HEK293 (cell line): ENCODE measurements around the gene DOK4.

ENCODE experiments used
- GLI2 ChIP-seq: fragments of 450-650 bp; formaldehyde crosslinking; IDR thresholded peaks from 2 replicates; pipeline ENCODE4; 2017; ENCODE audit warnings: missing biosample characterization, missing genetic modification characterization, low read depth, borderline replicate concordance
- HOXA7 ChIP-seq: sonication (generic); formaldehyde crosslinking; IDR thresholded peaks from 2 replicates; pipeline ENCODE4 v1.8.1; 2022; ENCODE audit warnings: missing genetic modification reagents, borderline replicate concordance
- KLF16 ChIP-seq: fragments of 450-650 bp; formaldehyde crosslinking; IDR thresholded peaks from 2 replicates; pipeline ENCODE4 v1.5.1; 2017; ENCODE audit warnings: missing biosample characterization, missing genetic modification characterization
- SP7 ChIP-seq: fragments of 450-650 bp; formaldehyde crosslinking; IDR thresholded peaks from 2 replicates; pipeline ENCODE4 v1.5.1; 2016; ENCODE audit warnings: missing biosample characterization, missing genetic modification characterization
- WT1 ChIP-seq: fragments of 450-650 bp; formaldehyde crosslinking; IDR thresholded peaks from 2 replicates; pipeline ENCODE4 v1.5.1; 2016; ENCODE audit warnings: missing biosample characterization, missing genetic modification characterization
- ZBTB8A ChIP-seq: fragments of 450-650 bp; formaldehyde crosslinking; IDR thresholded peaks from 2 replicates; pipeline ENCODE4 v1.5.1; 2016; ENCODE audit warnings: missing biosample characterization, missing genetic modification characterization
- ZEB2 ChIP-seq: fragments of 450-650 bp; formaldehyde crosslinking; IDR thresholded peaks from 2 replicates; pipeline ENCODE4 v1.5.1; 2016; ENCODE audit warnings: missing biosample characterization, missing genetic modification characterization
- ZFP37 ChIP-seq: fragments of 450-650 bp; formaldehyde crosslinking; IDR thresholded peaks from 2 replicates; pipeline ENCODE4 v1.5.1; 2016; ENCODE audit warnings: missing biosample characterization, missing genetic modification characterization
- ZFP41 ChIP-seq: fragments of 450-650 bp; formaldehyde crosslinking; IDR thresholded peaks from 2 replicates; pipeline ENCODE4 v1.5.1; 2016; ENCODE audit warnings: missing biosample characterization, missing genetic modification characterization, borderline replicate concordance
- ZNF132 ChIP-seq: fragments of 450-650 bp; formaldehyde crosslinking; IDR thresholded peaks from 2 replicates; pipeline ENCODE4 v1.5.1; 2017; ENCODE audit warnings: missing biosample characterization, missing genetic modification characterization, borderline replicate concordance
- ZNF140 ChIP-seq: fragments of 450-650 bp; formaldehyde crosslinking; IDR thresholded peaks from 2 replicates; pipeline ENCODE4 v1.5.1; 2016; ENCODE audit warnings: missing biosample characterization, missing genetic modification characterization
- ZNF239 ChIP-seq: fragments of 450-650 bp; formaldehyde crosslinking; IDR thresholded peaks from 2 replicates; pipeline ENCODE4 v1.5.1; 2016; ENCODE audit warnings: missing biosample characterization, missing genetic modification characterization
- ZNF529 ChIP-seq: fragments of 450-650 bp; formaldehyde crosslinking; IDR thresholded peaks from 2 replicates; pipeline ENCODE4 v1.5.1; 2017; ENCODE audit warnings: missing genetic modification characterization, missing biosample characterization; ENCODE audit not compliant: insufficient replicate concordance
- ZNF530 ChIP-seq: fragments of 450-650 bp; formaldehyde crosslinking; IDR thresholded peaks from 2 replicates; pipeline ENCODE4 v1.5.1; 2016; ENCODE audit warnings: low read depth, missing biosample characterization, missing genetic modification characterization
- ZNF548 ChIP-seq: fragments of 450-650 bp; formaldehyde crosslinking; IDR thresholded peaks from 2 replicates; pipeline ENCODE4 v1.5.1; 2016; ENCODE audit warnings: missing biosample characterization, missing genetic modification characterization
- ZNF549 ChIP-seq: fragments of 450-650 bp; IDR thresholded peaks from 2 replicates; pipeline ENCODE4 v1.5.1; 2018; ENCODE audit warnings: missing biosample characterization, missing genetic modification characterization, mild to moderate bottlenecking, inconsistent platforms, moderate library complexity
- ZNF555 ChIP-seq: fragments of 450-650 bp; formaldehyde crosslinking; conservative IDR thresholded peaks from 2 replicates; pipeline ENCODE4 v1.5.1; 2017; ENCODE audit warnings: missing biosample characterization, mild to moderate bottlenecking, missing genetic modification characterization, inconsistent platforms
- ZNF610 ChIP-seq: fragments of 450-650 bp; formaldehyde crosslinking; IDR thresholded peaks from 2 replicates; pipeline ENCODE4 v1.5.1; 2016; ENCODE audit warnings: missing biosample characterization, missing genetic modification characterization, borderline replicate concordance
- ZNF654 ChIP-seq: fragments of 450-650 bp; formaldehyde crosslinking; IDR thresholded peaks from 2 replicates; pipeline ENCODE4 v1.5.1; 2016; ENCODE audit warnings: low read depth, missing biosample characterization, missing genetic modification characterization
- ZNF664 ChIP-seq: fragments of 450-650 bp; formaldehyde crosslinking; IDR thresholded peaks from 2 replicates; pipeline ENCODE4 v1.5.1; 2016; ENCODE audit warnings: missing biosample characterization, missing genetic modification characterization
- ZNF677 ChIP-seq: fragments of 450-650 bp; IDR thresholded peaks from 2 replicates; pipeline ENCODE4 v1.5.0; 2018; ENCODE audit warnings: missing biosample characterization, mild to moderate bottlenecking, missing genetic modification characterization, moderate library complexity
- ZNF843 ChIP-seq: fragments of 450-650 bp; formaldehyde crosslinking; IDR thresholded peaks from 2 replicates; pipeline ENCODE4 v1.5.1; 2016; ENCODE audit warnings: missing biosample characterization, missing genetic modification characterization
- TF ChIP-seq, protein P1 (sequence below): fragments of 450-650 bp; formaldehyde crosslinking; conservative IDR thresholded peaks from 2 replicates; pipeline ENCODE4 v1.5.1; 2016; ENCODE audit warnings: low read depth, missing biosample characterization, missing genetic modification characterization
- TF ChIP-seq, protein P2 (sequence below): fragments of 450-650 bp; formaldehyde crosslinking; IDR thresholded peaks from 2 replicates; pipeline ENCODE4 v1.5.1; 2017; ENCODE audit warnings: missing biosample characterization, missing genetic modification characterization
- TF ChIP-seq, protein P3 (sequence below): fragments of 450-650 bp; formaldehyde crosslinking; IDR thresholded peaks from 2 replicates; pipeline ENCODE4 v1.5.1; 2016; ENCODE audit warnings: missing biosample characterization, missing genetic modification characterization
- TF ChIP-seq, protein P4 (sequence below): fragments of 450-650 bp; formaldehyde crosslinking; IDR thresholded peaks from 2 replicates; pipeline ENCODE4 v1.5.1; 2016; ENCODE audit warnings: missing biosample characterization, missing genetic modification characterization
- TF ChIP-seq, protein P5 (sequence below): fragments of 450-650 bp; formaldehyde crosslinking; conservative IDR thresholded peaks from 2 replicates; pipeline ENCODE4 v1.5.1; 2016; ENCODE audit warnings: low read depth, missing biosample characterization, missing genetic modification characterization

Gene DOK4

DNA sequence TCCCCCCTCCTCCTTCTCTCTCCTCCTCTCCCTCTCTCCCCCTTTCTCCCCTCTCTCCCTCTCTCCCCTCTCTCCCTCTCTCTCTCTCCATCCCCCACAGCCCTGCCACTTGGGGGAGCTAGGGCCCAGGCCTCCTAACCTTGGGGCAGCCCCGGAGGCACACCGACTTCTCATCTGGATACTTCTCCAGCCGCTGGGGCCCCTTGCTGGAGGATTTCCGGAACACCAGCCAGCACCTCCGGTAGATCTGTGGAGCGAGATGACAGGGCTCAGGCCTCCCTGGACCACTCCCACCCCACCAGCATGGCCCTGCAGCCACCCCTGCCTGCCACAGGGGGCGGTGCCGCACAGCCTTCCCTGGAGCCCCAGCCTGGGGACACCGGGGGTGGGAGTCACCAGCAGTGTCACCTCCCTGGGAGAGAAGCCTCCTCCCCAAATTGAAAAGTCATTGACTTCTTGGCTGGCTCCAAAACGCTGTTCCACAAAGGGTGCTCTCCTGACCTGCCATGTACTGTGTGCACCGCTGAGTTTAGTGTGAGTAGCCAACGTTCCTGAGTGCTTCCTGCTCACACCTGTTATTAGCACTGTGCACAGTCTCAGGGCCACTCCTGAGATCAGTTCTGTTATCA lies 10.5 kb downstream of the DOK4 start (continued):
- TF ChIP-seq ZNF239 (tag by site-specific recombination) (no peak), ZBTB8A (no peak), ZNF843 (tag by site-specific recombination) (no peak), ZEB2 (tag by site-specific recombination) (no peak), ZFP37 (tag by site-specific recombination) (no peak), ZNF549 (tag by site-specific recombination) (no peak), ZNF530 (tag by site-specific recombination) (no peak), ZNF529 (tag by site-specific recombination) (no peak), ZNF548 (no peak), ZNF555 (no peak), KLF16 (tag by site-specific recombination) (0 out of 2 replicates have a peak, but pooled peaks have one; percentile 22), ZNF610 (tag by site-specific recombination) (no peak), WT1 (tag by site-specific recombination) (peak; percentile 81), ZNF140 (tag by site-specific recombination) (no peak), ZNF664 (tag by site-specific recombination) (no peak), ZNF677 (tag by site-specific recombination) (no peak), HOXA7 (CRISPR knock-in tag) (no peak), ZNF654 (tag by site-specific recombination) (no peak), ZFP41 (no peak), SP7 (peak; percentile 60; the same call in 1 of the 2 replicates), GLI2 (tag by site-specific recombination) (no peak), ZNF132 (tag by site-specific recombination) (no peak)
- TF ChIP-seq, protein P1, sequence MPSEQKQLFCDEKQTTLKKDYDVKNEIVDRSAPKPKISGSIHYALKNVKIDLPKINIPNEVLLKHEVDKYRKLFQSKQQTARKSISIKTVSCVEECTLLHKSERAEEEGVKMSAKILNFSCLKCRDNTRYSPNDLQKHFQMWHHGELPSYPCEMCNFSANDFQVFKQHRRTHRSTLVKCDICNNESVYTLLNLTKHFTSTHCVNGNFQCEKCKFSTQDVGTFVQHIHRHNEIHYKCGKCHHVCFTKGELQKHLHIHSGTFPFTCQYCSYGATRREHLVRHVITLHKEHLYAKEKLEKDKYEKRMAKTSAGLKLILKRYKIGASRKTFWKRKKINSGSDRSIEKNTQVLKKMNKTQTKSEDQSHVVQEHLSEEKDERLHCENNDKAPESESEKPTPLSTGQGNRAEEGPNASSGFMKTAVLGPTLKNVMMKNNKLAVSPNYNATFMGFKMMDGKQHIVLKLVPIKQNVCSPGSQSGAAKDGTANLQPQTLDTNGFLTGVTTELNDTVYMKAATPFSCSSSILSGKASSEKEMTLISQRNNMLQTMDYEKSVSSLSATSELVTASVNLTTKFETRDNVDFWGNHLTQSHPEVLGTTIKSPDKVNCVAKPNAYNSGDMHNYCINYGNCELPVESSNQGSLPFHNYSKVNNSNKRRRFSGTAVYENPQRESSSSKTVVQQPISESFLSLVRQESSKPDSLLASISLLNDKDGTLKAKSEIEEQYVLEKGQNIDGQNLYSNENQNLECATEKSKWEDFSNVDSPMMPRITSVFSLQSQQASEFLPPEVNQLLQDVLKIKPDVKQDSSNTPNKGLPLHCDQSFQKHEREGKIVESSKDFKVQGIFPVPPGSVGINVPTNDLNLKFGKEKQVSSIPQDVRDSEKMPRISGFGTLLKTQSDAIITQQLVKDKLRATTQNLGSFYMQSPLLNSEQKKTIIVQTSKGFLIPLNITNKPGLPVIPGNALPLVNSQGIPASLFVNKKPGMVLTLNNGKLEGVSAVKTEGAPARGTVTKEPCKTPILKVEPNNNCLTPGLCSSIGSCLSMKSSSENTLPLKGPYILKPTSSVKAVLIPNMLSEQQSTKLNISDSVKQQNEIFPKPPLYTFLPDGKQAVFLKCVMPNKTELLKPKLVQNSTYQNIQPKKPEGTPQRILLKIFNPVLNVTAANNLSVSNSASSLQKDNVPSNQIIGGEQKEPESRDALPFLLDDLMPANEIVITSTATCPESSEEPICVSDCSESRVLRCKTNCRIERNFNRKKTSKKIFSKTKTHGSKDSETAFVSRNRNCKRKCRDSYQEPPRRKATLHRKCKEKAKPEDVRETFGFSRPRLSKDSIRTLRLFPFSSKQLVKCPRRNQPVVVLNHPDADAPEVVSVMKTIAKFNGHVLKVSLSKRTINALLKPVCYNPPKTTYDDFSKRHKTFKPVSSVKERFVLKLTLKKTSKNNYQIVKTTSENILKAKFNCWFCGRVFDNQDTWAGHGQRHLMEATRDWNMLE (tag by site-specific recombination): no peak
- TF ChIP-seq, protein P2, sequence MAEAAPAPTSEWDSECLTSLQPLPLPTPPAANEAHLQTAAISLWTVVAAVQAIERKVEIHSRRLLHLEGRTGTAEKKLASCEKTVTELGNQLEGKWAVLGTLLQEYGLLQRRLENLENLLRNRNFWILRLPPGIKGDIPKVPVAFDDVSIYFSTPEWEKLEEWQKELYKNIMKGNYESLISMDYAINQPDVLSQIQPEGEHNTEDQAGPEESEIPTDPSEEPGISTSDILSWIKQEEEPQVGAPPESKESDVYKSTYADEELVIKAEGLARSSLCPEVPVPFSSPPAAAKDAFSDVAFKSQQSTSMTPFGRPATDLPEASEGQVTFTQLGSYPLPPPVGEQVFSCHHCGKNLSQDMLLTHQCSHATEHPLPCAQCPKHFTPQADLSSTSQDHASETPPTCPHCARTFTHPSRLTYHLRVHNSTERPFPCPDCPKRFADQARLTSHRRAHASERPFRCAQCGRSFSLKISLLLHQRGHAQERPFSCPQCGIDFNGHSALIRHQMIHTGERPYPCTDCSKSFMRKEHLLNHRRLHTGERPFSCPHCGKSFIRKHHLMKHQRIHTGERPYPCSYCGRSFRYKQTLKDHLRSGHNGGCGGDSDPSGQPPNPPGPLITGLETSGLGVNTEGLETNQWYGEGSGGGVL (tag by site-specific recombination): peak; percentile 94
- TF ChIP-seq, protein P3, sequence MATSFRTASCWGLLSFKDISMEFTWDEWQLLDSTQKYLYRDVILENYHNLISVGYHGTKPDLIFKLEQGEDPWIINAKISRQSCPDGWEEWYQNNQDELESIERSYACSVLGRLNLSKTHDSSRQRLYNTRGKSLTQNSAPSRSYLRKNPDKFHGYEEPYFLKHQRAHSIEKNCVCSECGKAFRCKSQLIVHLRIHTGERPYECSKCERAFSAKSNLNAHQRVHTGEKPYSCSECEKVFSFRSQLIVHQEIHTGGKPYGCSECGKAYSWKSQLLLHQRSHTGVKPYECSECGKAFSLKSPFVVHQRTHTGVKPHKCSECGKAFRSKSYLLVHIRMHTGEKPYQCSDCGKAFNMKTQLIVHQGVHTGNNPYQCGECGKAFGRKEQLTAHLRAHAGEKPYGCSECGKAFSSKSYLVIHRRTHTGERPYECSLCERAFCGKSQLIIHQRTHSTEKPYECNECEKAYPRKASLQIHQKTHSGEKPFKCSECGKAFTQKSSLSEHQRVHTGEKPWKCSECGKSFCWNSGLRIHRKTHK: no peak
- TF ChIP-seq, protein P4, sequence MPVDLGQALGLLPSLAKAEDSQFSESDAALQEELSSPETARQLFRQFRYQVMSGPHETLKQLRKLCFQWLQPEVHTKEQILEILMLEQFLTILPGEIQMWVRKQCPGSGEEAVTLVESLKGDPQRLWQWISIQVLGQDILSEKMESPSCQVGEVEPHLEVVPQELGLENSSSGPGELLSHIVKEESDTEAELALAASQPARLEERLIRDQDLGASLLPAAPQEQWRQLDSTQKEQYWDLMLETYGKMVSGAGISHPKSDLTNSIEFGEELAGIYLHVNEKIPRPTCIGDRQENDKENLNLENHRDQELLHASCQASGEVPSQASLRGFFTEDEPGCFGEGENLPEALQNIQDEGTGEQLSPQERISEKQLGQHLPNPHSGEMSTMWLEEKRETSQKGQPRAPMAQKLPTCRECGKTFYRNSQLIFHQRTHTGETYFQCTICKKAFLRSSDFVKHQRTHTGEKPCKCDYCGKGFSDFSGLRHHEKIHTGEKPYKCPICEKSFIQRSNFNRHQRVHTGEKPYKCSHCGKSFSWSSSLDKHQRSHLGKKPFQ (tag by site-specific recombination): peak; percentile 95
- TF ChIP-seq, protein P5, sequence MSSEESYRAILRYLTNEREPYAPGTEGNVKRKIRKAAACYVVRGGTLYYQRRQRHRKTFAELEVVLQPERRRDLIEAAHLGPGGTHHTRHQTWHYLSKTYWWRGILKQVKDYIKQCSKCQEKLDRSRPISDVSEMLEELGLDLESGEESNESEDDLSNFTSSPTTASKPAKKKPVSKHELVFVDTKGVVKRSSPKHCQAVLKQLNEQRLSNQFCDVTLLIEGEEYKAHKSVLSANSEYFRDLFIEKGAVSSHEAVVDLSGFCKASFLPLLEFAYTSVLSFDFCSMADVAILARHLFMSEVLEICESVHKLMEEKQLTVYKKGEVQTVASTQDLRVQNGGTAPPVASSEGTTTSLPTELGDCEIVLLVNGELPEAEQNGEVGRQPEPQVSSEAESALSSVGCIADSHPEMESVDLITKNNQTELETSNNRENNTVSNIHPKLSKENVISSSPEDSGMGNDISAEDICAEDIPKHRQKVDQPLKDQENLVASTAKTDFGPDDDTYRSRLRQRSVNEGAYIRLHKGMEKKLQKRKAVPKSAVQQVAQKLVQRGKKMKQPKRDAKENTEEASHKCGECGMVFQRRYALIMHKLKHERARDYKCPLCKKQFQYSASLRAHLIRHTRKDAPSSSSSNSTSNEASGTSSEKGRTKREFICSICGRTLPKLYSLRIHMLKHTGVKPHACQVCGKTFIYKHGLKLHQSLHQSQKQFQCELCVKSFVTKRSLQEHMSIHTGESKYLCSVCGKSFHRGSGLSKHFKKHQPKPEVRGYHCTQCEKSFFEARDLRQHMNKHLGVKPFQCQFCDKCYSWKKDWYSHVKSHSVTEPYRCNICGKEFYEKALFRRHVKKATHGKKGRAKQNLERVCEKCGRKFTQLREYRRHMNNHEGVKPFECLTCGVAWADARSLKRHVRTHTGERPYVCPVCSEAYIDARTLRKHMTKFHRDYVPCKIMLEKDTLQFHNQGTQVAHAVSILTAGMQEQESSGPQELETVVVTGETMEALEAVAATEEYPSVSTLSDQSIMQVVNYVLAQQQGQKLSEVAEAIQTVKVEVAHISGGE: 0 out of 2 replicates have a peak, but pooled peaks have one; percentile 10
